Gastrocnemius medialis (tissue), 4 donors: ENCODE measurements around the gene GSTP1. TPM values are rescaled to one million over a fixed set of nuclear protein-coding genes. Genes with fewer than 3 reads are reported as not detected.

Experiments
- ATAC-seq, 2 donors: fragments of 150-250 bp; one replicate each; pipeline ENCODE4 v1.9.1; 2016
- DNase-seq, 2 donors: peaks; one replicate each; pipeline ENCODE4 v3.0.0-alpha.2; 2019
- H3K27ac ChIP-seq, 4 donors: fragments of 200-600 bp; sonication (generic); 1 replicate in 1 of 4; 2 replicates in 3 of 4; pipeline ENCODE4 v1.5.1; 2016 to 2018; ENCODE audit warnings: mild to moderate bottlenecking in 2 of 4, moderate library complexity in 1 of 4
- H3K27me3 ChIP-seq, 3 donors: fragments of 200-600 bp; sonication (generic) in 2 of 3; 1 replicate in 1 of 3; 2 replicates in 2 of 3; pipeline versions ENCODE4 v1.5.1 to v1.6.0; 2016 to 2019; ENCODE audit warnings: mild to moderate bottlenecking in 1 of 3, moderate library complexity in 1 of 3
- H3K36me3 ChIP-seq, 2 donors: fragments of 200-600 bp; sonication (generic) in 1 of 2; one replicate each; pipeline ENCODE4 v1.5.1; 2017 to 2018
- H3K4me1 ChIP-seq, 2 donors: fragments of 200-600 bp; sonication (generic) in 1 of 2; one replicate each; pipeline ENCODE4 v1.5.1; 2016 to 2017; ENCODE audit warnings: mild to moderate bottlenecking in 2 of 2
- H3K4me3 ChIP-seq, 4 donors: fragments of 200-600 bp; sonication (generic) in 3 of 4; 1 replicate in 1 of 4; 2 replicates in 3 of 4; pipeline ENCODE4 v1.5.1; 2016 to 2019; ENCODE audit warnings: mild to moderate bottlenecking in 2 of 4
- H3K9me3 ChIP-seq, 3 donors: fragments of 200-600 bp; sonication (generic) in 2 of 3; 1 replicate in 1 of 3; 2 replicates in 2 of 3; pipeline ENCODE4 v1.5.1; 2016 to 2019
- POLR2A ChIP-seq, 2 donors: fragments of 450-650 bp; IDR thresholded peaks; one replicate each; pipeline ENCODE4 v1.6.1; 2017; ENCODE audit warnings: antibody characterized with exemption in 2 of 2, mild to moderate bottlenecking in 2 of 2, moderate library complexity in 2 of 2
- in situ Hi-C, 4 donors: fragments of 200-750 bp; cut with MboI; loops; one replicate each; pipeline versions ENCODE4 v1.15.0 to v1.8.0; 2017; ENCODE audit warnings: low sequenced_read_pairs in 4 of 4
- intact Hi-C: fragments of 100-400 bp; cut with DNase I; formaldehyde crosslinking; loops from one replicate; pipeline ENCODE4 v1.15.1; 2023; ENCODE audit warnings: low total_unique reads
- total RNA-seq, 4 donors: library from RNA; depleted of rRNA; stranded (reverse); fragments of >200 nt; gene quantifications; one replicate each; pipeline versions ENCODE4 v1.1.0 to v1.2.3, GENCODE V29; 2016
- TF ChIP-seq, protein P1 (sequence below), 5 experiments: fragments of 450-650 bp in 3 of 5; fragments of 200-600 bp in 2 of 5; sonication (generic) in 2 of 5; IDR thresholded peaks in 4 of 5; conservative IDR thresholded peaks in 1 of 5; 1 replicate in 4 of 5; 2 replicates in 1 of 5; pipeline ENCODE4 v1.5.1; 2016 to 2019; ENCODE audit warnings: antibody characterized with exemption in 5 of 5, mild to moderate bottlenecking in 3 of 5, moderate library complexity in 3 of 5

The GSTP1 gene
- total RNA-seq, 4 donors from 2014 or later = 316 to 866 (median 549) TPM

- DNase-seq (no peak), ATAC-seq (no peak)
- in situ Hi-C loops = no loop called here
- intact Hi-C loops = no loop called here
- Histone ChIP-seq H3K9me3 (no peaks in the 10 kb centered on the region), H3K36me3 (no peaks in the 10 kb centered on the region), H3K27me3 (no peaks in the 10 kb centered on the region), H3K4me1 (no peaks in the 10 kb centered on the region), H3K27ac (no peak overlapping the region), H3K4me3 (no peak overlapping the region)
- TF ChIP-seq POLR2A (IDR thresholded peaks at IDR 0.05) = no peak
- TF ChIP-seq, protein P1, sequence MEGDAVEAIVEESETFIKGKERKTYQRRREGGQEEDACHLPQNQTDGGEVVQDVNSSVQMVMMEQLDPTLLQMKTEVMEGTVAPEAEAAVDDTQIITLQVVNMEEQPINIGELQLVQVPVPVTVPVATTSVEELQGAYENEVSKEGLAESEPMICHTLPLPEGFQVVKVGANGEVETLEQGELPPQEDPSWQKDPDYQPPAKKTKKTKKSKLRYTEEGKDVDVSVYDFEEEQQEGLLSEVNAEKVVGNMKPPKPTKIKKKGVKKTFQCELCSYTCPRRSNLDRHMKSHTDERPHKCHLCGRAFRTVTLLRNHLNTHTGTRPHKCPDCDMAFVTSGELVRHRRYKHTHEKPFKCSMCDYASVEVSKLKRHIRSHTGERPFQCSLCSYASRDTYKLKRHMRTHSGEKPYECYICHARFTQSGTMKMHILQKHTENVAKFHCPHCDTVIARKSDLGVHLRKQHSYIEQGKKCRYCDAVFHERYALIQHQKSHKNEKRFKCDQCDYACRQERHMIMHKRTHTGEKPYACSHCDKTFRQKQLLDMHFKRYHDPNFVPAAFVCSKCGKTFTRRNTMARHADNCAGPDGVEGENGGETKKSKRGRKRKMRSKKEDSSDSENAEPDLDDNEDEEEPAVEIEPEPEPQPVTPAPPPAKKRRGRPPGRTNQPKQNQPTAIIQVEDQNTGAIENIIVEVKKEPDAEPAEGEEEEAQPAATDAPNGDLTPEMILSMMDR (IDR thresholded peaks at IDR 0.05 in 4 of 5, conservative IDR thresholded peaks at IDR 0.05 in 1 of 5) = no peak
Measured at GRCh38 chr11:67538823-67539505, 44.6 kb upstream of the GSTP1 start.

GRCh38 chr11:67539550-67539949 is 44.1 kb upstream of the GSTP1 start:
- Histone ChIP-seq H3K27ac (no peak overlapping the region), H3K9me3 (no peaks in the 10 kb centered on the region), H3K36me3 (no peaks in the 10 kb centered on the region), H3K4me1 (peaks cover 0 to 4% of the 10 kb centered on the region in 2 donors), H3K4me3 (no peak overlapping the region), H3K27me3 (no peaks in the 10 kb centered on the region)
- no peak for TF ChIP-seq POLR2A (IDR thresholded peaks at IDR 0.05)
- TF ChIP-seq, protein P1 (IDR thresholded peaks at IDR 0.05 in 4 of 5, conservative IDR thresholded peaks at IDR 0.05 in 1 of 5) = no peak
- in situ Hi-C loops (no loop called here), intact Hi-C loops (no loop called here)
- ATAC-seq = no peak
- DNase-seq = no peak

DNA sequence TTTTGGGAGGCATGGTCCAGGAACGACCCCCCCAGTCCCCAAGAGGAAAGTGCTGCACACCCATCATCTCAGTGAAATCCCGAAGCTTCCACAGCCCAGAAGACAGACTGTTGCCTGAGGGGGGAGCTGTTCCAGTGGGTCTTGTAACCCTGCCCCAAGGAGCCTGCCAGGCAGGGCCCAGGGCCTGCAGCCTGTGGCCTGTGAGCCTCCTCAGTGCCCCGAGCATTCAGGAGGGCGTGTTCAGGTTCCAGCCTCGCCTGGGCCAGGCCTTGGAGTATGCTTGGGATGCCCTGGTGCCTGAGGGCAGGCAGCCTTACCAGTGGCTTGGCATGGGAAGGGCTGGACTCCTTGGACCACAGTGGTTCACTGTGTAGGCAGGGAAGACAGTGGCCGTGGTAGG is 42.4 kb upstream of the GSTP1 start:
- ATAC-seq (no peak), DNase-seq (no peak)
- in situ Hi-C loops = no loop called here
- Histone ChIP-seq H3K9me3 (no peaks in the 10 kb centered on the region), H3K27me3 (no peaks in the 10 kb centered on the region), H3K4me1 (peaks cover 4 to 8% of the 10 kb centered on the region in 2 donors), H3K36me3 (no peaks in the 10 kb centered on the region), H3K27ac (no peak overlapping the region), H3K4me3 (no peak overlapping the region)
- no peak for TF ChIP-seq POLR2A (IDR thresholded peaks at IDR 0.05)
- TF ChIP-seq, protein P1 (IDR thresholded peaks at IDR 0.05 in 4 of 5, conservative IDR thresholded peaks at IDR 0.05 in 1 of 5) = no peak
- intact Hi-C loops = no loop called here

DNA sequence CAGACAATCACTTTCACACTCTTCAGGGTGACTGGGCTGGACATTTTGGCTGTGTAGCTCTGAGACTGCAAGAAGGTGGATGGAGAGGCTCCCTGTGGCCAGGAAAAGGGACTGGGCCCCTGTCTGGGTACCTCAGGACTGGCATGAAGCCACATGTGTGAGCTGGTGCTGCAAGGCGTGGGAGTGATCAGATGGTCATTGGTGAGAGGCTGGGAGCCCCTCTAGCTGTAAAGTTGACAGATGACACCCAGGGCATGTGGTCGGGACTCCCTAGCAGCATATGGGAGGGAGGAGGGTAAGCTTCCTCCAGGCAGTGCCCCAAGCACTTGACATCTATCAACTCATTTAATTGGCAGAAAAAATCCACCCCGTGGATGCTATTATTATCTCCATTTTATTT is 41.4 kb upstream of the GSTP1 start:
- intact Hi-C loops (no loop called here), in situ Hi-C loops (no loop called here)
- DNase-seq (no peak), ATAC-seq (no peak)
- TF ChIP-seq POLR2A (IDR thresholded peaks at IDR 0.05) = no peak
- no peak overlapping the region for H3K27ac ChIP-seq
- no peaks in the 10 kb centered on the region for H3K9me3 ChIP-seq
- no peaks in the 10 kb centered on the region for H3K27me3 ChIP-seq
- H3K4me3 ChIP-seq = no peak overlapping the region
- peaks cover 4 to 8% of the 10 kb centered on the region in 2 donors for H3K4me1 ChIP-seq
- H3K36me3 ChIP-seq = no peaks in the 10 kb centered on the region

DNA sequence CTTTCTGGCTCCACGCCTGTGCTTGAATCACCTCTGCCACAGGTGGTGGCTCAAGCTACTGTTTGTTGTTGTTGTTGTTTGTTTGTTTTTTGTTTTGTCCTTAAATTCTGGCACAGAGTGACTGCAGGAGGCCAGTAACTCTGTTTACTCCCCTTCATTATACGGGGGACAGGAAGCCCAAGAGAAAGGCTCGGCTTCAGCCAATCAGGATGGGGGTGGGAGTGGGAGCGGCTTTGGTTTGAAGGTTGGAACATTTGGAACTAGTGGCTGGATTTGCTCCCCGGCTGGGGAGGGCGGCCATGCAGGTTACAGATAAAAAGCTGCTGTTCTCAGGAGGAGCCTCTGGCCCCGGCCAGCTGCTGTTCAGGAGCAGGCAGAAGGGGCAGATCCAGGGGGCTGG is 40.6 kb upstream of the GSTP1 start:
- no peak for ATAC-seq
- Histone ChIP-seq H3K36me3 (no peaks in the 10 kb centered on the region), H3K9me3 (no peaks in the 10 kb centered on the region), H3K4me3 (no peak overlapping the region), H3K27me3 (no peaks in the 10 kb centered on the region), H3K4me1 (peaks cover 4 to 8% of the 10 kb centered on the region in 2 donors), H3K27ac (no peak overlapping the region)
- DNase-seq = no peak
- no peak for TF ChIP-seq POLR2A (IDR thresholded peaks at IDR 0.05)
- intact Hi-C loops = no loop called here
- in situ Hi-C loops = no loop called here

GRCh38 chr11:67543585-67543984 is 40.0 kb upstream of the GSTP1 start:
- Histone ChIP-seq H3K4me1 (peaks cover 4 to 8% of the 10 kb centered on the region in 2 donors), H3K36me3 (no peaks in the 10 kb centered on the region), H3K27me3 (no peaks in the 10 kb centered on the region), H3K9me3 (no peaks in the 10 kb centered on the region), H3K27ac (peak overlapping the region in 2 of 4 donors; percentile 13 to 51), H3K4me3 (no peak overlapping the region)
- ATAC-seq = no peak
- intact Hi-C loops (no loop called here), in situ Hi-C loops (no loop called here)
- DNase-seq = no peak
- TF ChIP-seq POLR2A (IDR thresholded peaks at IDR 0.05) = no peak
- TF ChIP-seq, protein P1 (IDR thresholded peaks at IDR 0.05 in 4 of 5, conservative IDR thresholded peaks at IDR 0.05 in 1 of 5) = no peak
